Measurements from ENCODE around the gene PHLDA1. TPM values are rescaled to one million over a fixed set of nuclear protein-coding genes. Genes with fewer than 3 reads are reported as not detected.

Gene PHLDA1
- polyA plus RNA-seq, 1 donor (not counting 4 experiments of a cell fraction or from before 2014, with no cell fraction given) = 144 TPM

DNA sequence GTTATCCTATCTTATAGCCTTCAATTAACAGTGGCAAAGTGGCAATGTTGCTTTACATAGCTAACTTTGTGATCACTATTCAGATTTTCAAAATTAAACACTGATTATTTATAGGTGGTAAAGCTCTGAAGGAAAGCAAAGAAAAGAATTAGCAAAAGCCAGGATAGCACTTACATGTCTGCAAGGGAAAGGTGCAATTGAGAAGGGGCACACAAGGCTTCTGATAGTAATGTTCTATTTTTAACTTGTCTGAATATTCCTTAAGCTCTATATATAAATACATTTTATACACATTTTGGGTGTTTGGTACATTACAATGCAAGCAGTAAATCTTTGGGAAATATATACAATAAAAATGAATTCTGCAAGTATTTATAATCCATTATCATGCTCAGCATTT, 42.0 kb upstream of the PHLDA1 start:
- FAIRE-seq = no peak
- H4K20me1 ChIP-seq (ENCODE audit: control insufficient read depth, extremely low read depth, insufficient read depth, low read length) = peaks cover 2% of the 10 kb centered on the region
- TF ChIP-seq, protein P1, sequence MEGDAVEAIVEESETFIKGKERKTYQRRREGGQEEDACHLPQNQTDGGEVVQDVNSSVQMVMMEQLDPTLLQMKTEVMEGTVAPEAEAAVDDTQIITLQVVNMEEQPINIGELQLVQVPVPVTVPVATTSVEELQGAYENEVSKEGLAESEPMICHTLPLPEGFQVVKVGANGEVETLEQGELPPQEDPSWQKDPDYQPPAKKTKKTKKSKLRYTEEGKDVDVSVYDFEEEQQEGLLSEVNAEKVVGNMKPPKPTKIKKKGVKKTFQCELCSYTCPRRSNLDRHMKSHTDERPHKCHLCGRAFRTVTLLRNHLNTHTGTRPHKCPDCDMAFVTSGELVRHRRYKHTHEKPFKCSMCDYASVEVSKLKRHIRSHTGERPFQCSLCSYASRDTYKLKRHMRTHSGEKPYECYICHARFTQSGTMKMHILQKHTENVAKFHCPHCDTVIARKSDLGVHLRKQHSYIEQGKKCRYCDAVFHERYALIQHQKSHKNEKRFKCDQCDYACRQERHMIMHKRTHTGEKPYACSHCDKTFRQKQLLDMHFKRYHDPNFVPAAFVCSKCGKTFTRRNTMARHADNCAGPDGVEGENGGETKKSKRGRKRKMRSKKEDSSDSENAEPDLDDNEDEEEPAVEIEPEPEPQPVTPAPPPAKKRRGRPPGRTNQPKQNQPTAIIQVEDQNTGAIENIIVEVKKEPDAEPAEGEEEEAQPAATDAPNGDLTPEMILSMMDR (optimal IDR thresholded peaks at IDR 0.05 in 1 of 3, IDR thresholded peaks at IDR 0.05 in 1 of 3, conservative IDR thresholded peaks at IDR 0.05 in 1 of 3; ENCODE audit: extremely low read depth in 1 of 3, insufficient read depth in 2 of 3, low read length in 3 of 3) = no peak
- TF ChIP-seq EZH2 (IDR thresholded peaks at IDR 0.05; ENCODE audit: low read length) = no peak

DNA sequence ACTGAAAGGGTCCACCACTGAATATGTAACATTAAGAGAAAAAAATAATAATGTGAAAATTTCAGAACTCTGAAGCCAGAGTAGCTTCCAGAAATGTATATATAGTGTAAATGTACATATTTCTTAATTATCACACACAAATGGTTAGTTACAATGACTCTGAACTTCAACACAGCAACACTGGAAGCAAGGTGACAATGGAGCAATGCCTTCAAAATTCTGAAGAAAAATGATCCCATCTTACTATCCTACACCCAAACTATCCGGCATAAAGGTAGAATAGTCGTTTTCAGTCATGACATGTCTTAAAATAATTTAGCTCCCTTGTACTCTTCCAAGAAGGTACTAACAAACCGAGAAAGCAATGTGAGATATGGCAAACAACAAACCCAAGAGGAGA, 41.0 kb upstream of the PHLDA1 start:
- Histone ChIP-seq H4K20me1 (ENCODE audit: control insufficient read depth, extremely low read depth, insufficient read depth, low read length) (peaks cover 2% of the 10 kb centered on the region), H3K27me3 (ENCODE audit: control insufficient read depth, extremely low read depth, insufficient read depth, low read length) (no peaks in the 10 kb centered on the region), H2AFZ (ENCODE audit: control insufficient read depth, low read length) (no peak overlapping the region), H3K4me1 (ENCODE audit: control insufficient read depth, extremely low read depth, insufficient read depth, low read length) (peaks cover 7% of the 10 kb centered on the region), H3K9me3 (ENCODE audit: control insufficient read depth, low read depth, low read length) (no peaks in the 10 kb centered on the region), H3K9ac (ENCODE audit: control insufficient read depth, extremely low read depth, insufficient read depth, low read length) (no peak overlapping the region), H3K27ac (ENCODE audit: control insufficient read depth, insufficient read depth, low read length) (no peak overlapping the region), H3K4me3 (ENCODE audit: control insufficient read depth in 2 of 3, extremely low read depth in 1 of 3, insufficient read depth in 2 of 3, low read depth in 1 of 3, low read length in 3 of 3) (no peak overlapping the region), H3K4me2 (ENCODE audit: control insufficient read depth, extremely low read depth, insufficient read depth, low read depth, low read length) (no peak overlapping the region), H3K9me1 (ENCODE audit: control insufficient read depth, extremely low read depth, insufficient read depth, low read length) (no peaks in the 10 kb centered on the region), H3K36me3 (ENCODE audit: control insufficient read depth in 2 of 2, extremely low read depth in 1 of 2, insufficient read depth in 2 of 2, low read length in 2 of 2) (peaks cover 7 to 17% of the 10 kb centered on the region in 2 experiments), H3K79me2 (ENCODE audit: control insufficient read depth, insufficient read depth, low read length) (peaks cover 98% of the 10 kb centered on the region)
- dilution Hi-C loops (cut with MboI; ENCODE audit: extremely low pct_ligation_motif_present, low sequenced_read_pairs) = no loop called here
- no peak for DNase-seq (ENCODE audit: low read depth, low spot score)
- TF ChIP-seq EZH2 (IDR thresholded peaks at IDR 0.05; ENCODE audit: low read length) = no peak
- TF ChIP-seq, protein P1 (optimal IDR thresholded peaks at IDR 0.05 in 1 of 3, IDR thresholded peaks at IDR 0.05 in 1 of 3, conservative IDR thresholded peaks at IDR 0.05 in 1 of 3; ENCODE audit: extremely low read depth in 1 of 3, insufficient read depth in 2 of 3, low read length in 3 of 3) = no peak
- FAIRE-seq = no peak

More for the DNA sequence above, 42.0 kb upstream of the PHLDA1 start:
- Histone ChIP-seq H3K9me1 (ENCODE audit: control insufficient read depth, extremely low read depth, insufficient read depth, low read length) (no peaks in the 10 kb centered on the region), H2AFZ (ENCODE audit: control insufficient read depth, low read length) (no peak overlapping the region), H3K9me3 (ENCODE audit: control insufficient read depth, low read depth, low read length) (no peaks in the 10 kb centered on the region), H3K27ac (ENCODE audit: control insufficient read depth, insufficient read depth, low read length) (no peak overlapping the region), H3K4me2 (ENCODE audit: control insufficient read depth, extremely low read depth, insufficient read depth, low read depth, low read length) (no peak overlapping the region), H3K79me2 (ENCODE audit: control insufficient read depth, insufficient read depth, low read length) (peaks cover 98% of the 10 kb centered on the region), H3K36me3 (ENCODE audit: control insufficient read depth in 2 of 2, extremely low read depth in 1 of 2, insufficient read depth in 2 of 2, low read length in 2 of 2) (peaks cover 6 to 16% of the 10 kb centered on the region in 2 experiments), H3K4me1 (ENCODE audit: control insufficient read depth, extremely low read depth, insufficient read depth, low read length) (peaks cover 8% of the 10 kb centered on the region), H3K4me3 (ENCODE audit: control insufficient read depth in 2 of 3, extremely low read depth in 1 of 3, insufficient read depth in 2 of 3, low read depth in 1 of 3, low read length in 3 of 3) (no peak overlapping the region), H3K27me3 (ENCODE audit: control insufficient read depth, extremely low read depth, insufficient read depth, low read length) (no peaks in the 10 kb centered on the region), H3K9ac (ENCODE audit: control insufficient read depth, extremely low read depth, insufficient read depth, low read length) (no peak overlapping the region)
- dilution Hi-C loops (cut with MboI; ENCODE audit: extremely low pct_ligation_motif_present, low sequenced_read_pairs) = no loop called here
- DNase-seq (ENCODE audit: low read depth, low spot score) = no peak

Data from keratinocyte (primary cell).